DND-41 (cell line): ENCODE results near the gene FEZF1.

Experiments
- CTCF ChIP-seq: IDR thresholded peaks from 2 replicates; pipeline ENCODE4 v1.5.1; 2012; ENCODE audit warnings: borderline replicate concordance, low read length, moderate library complexity, mild to moderate bottlenecking; ENCODE audit not compliant: poor library complexity, severe bottlenecking; ENCODE audit errors: extremely low read depth
- EZH2 ChIP-seq: IDR thresholded peaks from 3 replicates; pipeline ENCODE4 v1.6.1; 2012; ENCODE audit warnings: borderline replicate concordance, low read depth, mild to moderate bottlenecking, moderate library complexity, low read length, inconsistent platforms; ENCODE audit not compliant: severe bottlenecking

- no peak for TF ChIP-seq CTCF
- no peak for TF ChIP-seq EZH2
Measured at GRCh38 chr7:122289426-122289825, 15.1 kb downstream of the FEZF1 start.
